Stimulated activated CD4-positive, alpha-beta T cell treated with anti-CD3 and anti-CD28 coated beads, TNF-alpha, amount 100 ng/mL, for 24 hours (primary cell): ENCODE results near the gene TTC34.

Experiments
- DNase-seq, 3 experiments: peaks; one replicate each; pipeline ENCODE4 v3.0.0-alpha.2; 2020; ENCODE audit warnings: low read depth in 3 of 3

Gene TTC34, protein sequence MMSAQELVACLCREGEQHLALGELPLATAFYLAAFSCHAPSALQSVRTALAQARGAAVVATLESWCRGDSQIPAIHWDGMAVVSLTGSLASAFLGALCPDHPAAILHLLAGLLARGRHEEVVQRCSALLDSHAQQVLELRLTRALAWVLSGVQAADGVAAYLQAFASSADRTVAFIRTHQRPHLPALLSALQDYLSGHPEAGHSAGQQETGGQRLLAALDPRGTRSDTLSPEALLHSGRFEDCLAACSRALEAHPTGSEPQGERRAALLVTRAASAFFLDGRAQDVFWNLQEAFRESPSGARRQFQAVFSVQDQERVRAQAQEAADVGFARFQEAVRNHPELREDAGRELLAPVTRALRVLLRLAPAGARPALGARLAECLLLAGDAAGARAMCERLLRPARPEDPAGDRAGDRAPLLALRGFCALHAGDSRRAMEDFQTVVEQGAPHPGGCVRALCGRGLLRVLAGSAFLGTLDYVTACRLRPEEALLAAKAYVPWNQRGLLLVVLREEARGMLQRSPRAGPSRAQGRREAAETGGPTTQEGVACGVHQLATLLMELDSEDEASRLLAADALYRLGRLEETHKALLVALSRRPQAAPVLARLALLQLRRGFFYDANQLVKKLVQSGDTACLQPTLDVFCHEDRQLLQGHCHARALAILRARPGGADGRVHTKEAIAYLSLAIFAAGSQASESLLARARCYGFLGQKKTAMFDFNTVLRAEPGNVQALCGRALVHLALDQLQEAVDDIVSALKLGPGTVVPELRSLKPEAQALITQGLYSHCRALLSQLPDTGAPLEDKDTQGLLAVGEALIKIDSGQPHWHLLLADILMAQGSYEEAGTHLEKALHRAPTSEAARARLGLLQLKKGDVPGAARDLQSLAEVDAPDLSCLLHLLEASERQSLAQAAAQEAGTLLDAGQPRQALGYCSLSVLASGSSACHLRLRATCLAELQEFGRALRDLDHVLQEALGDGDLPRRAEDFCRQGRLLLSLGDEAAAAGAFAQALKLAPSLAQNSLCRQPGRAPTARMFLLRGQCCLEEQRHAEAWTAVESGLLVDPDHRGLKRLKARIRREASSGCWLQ

DNA sequence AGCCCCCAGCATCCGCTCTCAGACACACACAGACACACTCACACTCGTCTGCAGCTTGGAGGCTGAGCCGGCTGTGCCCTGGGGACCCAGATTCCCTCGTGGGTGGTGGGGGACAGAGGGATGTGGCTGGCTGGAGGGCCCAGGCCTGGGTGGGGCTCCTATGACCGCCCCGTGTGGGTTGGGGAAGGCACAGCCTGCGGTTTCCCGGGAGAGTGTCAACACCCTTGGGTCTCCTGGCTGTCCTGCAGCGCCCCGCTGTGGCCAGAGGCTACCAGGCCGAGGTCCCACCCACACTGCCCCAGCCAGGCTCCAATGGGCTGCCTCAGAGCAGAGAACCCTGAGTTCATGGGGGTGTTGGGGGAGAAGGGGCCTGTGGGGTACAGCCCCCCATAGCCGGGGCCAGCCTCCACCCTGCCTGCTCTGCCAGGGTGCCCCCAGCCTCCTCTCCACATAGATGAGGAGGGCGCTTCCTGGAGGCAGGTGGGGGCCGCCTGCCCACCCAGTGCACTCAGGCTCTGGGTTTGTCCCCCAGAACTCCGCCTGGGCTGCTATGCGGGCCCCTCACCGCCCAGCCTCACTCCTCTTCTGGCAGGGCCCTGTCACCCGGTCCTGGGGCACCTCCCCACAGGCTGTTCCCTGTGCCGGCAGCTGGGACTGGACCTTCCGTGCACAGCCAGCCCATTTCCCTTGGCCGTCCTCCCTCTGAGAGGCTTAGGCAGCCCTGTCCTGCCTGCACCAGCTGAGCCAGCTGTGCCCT, at the start of gene TTC34:
TSS of gene TTC34 (minus strand) at position 159 of the 757 bp plus-strand sequence. CDS start 866 bp downstream, outside the sequence.
- peak in 2 of 3 experiments; percentile 3 to 47 for DNase-seq

DNA sequence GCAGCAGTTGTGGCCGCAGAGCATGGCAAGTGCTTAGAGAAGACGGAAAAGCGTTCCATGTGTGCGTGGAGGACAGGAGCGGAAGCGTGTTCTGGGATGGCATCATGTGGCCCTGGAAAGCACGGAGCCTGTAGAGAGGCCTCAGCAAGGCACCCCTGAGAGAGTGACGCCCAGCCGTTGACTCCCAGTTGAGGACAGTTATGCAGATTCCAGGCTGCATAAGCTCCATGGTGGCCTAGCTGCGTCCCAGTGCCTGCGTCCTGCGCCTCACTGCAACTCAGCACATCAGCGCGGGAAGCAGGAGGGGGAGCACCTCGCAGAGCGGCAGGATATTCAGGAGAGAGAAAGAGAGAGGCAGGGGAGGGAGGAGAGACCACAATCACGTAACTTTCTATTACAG, 49.0 kb upstream of the TTC34 start:
- no peak for DNase-seq

DNA sequence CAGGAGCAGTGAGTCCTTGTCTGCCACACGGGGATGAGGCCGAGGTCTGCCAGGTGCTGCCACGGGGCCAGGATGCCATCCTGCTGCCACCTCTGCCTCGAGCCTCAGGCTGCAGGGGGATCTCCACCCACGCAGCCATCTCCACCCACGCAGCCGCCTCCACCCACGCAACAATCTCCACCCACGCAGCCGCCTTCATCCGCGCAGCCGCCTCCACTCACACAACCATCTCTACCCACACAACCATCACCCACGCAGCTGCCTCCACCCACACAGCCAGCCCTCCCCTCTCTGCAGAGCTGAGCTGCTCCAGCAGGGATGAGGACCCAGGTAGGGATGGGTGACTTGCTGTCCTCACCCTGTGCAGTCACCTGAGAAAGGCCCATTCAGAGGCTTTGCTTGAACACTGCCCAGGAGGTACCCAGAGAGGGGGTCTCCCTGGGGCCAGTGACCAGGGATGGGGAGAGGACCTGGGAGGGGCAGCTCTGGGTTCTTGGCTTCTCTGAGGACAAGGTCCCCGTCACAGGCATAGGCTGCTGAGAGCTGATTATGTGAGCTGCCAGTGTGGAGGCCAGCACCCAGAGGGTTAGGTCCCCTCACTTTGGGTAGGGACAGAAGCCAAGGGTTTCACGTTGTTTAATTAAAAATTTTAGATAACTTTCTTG, 46.6 kb upstream of the TTC34 start:
- no peak for DNase-seq

DNA sequence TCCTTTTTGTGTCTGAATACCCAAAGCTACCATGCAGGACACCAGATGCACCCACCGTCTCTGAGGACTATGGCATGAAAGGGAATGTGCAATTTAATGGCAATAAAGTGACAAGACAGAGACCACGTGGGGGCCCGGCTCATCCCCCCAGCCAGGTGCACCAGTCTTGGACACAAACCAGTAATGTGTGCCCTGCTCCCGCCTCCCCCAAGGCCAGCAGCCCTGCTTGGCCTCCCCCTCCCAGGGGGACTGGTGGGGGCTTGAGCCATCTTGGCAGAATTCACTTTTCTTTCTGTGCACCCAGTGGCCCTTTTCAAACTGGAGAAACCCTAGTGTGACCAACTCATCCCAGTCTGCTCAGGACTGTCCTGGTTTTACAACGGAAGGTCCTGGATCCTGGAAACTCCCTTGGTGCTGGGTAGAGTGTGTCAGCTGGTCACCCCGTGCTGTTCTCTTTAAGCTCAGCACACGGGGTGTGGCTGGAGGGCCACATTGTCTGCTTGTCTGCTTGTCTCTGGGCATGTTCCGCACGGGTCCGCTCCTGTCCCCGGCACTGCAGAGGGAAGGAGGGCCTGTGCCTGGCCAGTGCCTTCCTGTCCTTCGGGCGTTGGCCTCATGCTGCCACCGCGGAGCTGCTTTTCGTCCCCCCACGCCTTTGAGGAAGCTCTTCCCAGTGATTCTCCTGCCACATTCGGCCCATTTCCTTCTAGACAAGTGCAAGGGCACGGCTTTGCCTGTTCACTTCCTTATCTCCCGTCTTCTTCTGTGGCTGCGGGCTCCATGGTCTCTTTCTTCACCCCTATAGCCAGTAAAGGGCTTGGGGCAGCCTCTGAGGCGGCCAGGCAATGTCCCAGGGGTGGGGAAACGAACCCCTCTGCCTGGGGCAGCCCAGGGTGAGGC, 45.8 kb upstream of the TTC34 start:
- DNase-seq = no peak

DNA sequence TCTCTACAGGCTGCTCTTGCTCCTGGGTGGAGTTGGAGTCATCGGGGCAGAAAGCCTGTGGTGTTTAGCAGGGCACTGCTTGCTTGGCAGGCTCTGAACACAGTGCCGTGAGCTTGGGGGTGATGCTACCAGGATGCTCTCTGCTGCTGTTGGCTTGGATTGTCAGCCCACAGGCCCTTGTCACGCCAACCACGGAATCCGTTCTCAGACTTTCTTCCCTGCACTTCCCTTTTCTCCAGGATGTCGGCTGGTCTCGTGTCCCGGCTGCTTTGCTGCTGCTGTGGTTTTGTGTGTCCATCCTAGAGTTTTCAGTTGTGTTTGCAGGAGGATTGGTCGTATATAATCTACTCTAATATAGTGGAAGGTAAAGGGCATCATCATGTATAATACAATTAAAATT, 44.4 kb upstream of the TTC34 start:
- DNase-seq = no peak

DNA sequence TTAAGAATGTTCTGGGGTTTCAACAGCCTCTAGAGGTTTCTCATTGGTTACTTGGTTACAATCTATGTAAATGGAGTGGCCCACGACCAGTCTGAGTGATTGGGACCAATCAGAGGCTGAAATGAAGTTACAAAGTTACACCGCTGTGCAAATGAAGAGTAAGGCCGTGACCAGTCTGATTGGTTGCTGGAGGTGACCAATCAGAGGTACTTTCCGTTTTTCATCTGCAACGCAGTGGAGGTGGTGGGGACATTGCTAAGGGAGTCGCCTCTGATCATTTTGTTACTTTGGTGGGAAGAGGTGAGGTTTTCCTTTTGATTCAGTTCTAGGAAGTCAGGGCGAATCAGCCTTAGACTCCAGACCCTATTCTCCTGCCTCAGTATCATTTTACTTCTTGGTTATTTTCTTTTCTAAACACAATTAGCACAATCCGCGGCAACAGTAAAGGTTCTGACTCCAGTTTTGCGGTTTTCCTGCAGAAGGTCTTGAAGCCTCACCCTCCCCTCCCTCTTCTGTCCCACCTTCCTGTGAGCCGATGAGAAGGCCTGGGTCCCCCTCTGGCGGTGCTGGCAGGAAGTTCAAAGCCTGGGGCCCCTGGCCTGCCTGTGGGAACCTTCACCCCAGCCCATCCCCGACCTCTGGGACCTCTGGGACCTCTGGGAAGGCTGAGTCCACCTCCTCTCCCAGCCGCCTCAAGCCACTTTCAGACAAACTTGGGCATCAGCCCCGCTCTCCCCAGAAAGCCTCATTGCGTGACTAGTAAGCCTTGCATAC, 38.7 kb upstream of the TTC34 start:
- DNase-seq = peak; percentile 25 to 54 (median 30)

DNA sequence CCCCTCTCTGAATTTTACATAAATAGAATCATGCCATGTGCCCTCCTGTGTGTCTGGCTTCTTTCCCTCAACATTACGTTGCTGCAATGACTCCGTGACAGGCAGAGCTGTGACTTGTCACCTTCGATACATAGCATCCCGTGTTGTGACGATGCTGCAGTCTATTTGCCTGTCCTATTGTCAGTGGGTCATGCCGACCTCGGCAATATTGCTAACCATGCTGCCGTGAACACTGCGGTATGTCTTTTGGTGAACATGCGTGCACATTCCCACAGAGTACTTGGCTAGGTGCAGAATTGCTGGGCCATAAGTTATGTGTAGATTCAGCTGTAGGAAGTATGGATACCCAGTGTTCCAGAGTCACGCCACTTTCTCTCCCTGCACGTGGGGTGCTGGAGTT, 36.3 kb upstream of the TTC34 start:
- no peak for DNase-seq

DNA sequence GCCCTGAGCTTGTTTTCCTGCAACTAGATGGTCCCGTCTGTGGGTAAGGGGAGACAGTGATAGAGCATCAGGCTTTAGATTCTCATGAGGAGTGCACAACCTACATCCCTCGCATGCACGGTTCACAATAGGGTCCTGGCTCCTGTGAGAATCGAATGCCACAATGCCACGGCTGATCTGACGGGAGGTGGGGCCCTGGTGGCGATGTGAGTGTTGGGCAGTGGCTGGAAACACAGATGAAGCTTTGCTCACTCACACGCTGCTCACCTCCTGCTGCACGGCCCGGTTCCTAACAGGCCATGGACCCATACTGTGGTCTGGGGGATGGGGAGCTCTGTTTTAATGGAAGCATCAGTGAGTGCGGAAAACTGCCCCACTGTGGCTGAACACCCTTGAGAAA, 35.8 kb upstream of the TTC34 start:
- no peak for DNase-seq

DNA sequence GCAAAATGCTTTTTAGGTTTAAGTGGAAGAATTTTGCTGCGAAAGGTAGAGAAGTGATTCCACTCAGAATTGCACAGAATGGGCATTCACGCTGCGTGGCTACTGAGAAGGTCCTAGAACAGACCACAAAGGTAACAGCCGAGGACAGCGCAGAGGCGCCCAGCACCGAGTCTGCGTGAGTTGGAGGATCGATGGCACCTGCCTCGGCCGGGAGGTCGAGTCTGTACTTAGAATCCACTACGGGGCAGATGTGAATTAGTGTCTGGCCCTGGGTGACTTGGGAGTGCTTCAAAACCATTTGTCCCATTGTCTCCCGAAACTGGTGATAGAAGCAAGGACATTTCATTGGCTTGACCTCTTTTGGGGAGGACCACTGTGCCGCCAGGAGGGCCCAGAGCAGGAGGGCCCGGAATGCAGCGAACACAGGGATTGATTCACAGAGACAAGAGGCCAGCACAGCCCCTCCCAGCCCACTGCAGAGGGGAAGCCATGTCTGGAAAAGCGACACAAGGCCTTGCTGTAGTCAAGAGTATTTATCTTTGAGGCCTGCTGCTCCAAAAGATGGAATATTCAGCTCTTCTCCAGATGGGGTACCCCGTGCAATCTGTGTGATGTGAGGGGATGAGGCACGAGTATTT, 35.0 kb upstream of the TTC34 start:
- no peak for DNase-seq

DNA sequence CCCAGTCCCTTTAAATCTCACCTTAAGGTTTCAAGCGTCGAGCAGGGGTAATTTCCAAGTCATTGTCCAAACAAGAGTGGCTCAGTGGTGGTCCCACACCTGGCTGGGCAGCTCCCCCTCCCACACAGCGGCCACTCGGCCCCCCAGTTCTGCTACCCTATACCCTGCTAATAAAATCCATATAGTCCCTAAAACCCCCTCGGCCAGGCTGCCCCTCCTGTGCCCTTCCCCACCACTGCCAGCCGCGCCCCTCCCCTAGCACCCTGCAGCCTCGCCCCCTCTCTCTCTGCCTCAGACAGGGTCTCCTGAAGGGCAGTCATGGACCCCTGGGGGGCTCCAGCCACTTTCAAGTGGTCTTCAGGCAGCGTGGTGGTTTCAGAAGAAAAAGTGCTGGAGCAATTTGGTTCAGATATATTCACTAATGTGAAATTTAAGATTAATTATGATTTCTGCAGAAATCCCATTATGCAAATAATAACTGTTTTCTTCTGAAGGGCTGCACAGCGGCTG, 34.2 kb upstream of the TTC34 start:
- no peak for DNase-seq

DNA sequence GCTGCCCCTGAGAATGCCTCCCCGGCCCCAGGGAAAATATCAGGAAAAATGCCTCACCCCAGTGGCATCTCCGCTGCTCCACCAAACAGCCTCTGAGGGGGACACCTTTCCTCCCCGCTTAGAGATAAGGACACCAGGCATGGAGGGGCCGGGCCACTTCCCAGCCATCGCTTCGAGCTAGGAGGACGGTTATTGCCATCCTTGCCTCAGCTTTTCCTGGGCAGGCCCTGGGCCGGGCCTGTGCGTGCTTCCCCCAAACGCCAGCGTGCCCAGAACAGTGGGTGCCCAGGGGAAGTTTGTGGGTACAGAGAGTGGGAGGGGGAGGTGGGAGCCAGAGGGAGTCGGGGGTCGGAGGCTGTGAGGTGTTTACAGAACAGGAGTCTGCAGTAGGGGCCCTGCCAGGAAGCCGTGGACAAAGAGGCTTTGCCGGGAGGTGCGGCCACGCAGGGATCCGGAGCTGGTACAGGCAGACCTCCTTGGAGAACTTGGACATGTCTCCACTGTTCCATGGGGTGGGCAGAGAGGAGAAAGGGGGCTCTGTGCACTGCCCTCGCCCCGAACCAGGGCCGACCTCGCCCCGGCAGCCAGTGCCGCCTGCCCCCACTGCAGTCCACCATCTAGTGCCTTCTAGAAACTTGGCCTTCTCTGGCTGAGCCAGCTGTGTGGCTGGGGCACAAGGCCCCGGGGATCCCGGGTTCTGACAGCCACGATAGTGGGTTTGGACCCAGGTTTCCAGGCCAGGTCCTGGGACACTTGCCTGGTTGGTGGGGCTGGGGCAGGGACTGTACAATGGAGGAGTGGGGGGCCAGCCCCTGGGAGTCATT, 33.5 kb upstream of the TTC34 start:
- no peak for DNase-seq

DNA sequence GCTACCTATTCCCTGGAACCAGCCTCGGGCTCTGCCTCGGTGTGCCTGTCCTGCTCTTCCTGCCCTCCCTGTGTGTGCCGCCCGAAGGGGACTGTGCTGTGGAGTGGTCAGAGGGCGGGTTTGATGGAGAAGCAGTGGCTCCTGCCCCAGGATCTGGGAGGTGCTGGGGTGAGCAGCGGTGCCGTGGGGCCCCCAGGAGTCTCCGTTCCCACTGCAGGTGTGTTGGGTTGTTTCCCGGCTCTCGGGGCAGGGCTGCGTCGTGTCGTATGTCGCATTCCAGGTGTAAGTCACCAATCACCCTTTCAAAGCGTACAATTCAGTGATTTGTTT, 32.6 kb upstream of the TTC34 start:
- DNase-seq = no peak

DNA sequence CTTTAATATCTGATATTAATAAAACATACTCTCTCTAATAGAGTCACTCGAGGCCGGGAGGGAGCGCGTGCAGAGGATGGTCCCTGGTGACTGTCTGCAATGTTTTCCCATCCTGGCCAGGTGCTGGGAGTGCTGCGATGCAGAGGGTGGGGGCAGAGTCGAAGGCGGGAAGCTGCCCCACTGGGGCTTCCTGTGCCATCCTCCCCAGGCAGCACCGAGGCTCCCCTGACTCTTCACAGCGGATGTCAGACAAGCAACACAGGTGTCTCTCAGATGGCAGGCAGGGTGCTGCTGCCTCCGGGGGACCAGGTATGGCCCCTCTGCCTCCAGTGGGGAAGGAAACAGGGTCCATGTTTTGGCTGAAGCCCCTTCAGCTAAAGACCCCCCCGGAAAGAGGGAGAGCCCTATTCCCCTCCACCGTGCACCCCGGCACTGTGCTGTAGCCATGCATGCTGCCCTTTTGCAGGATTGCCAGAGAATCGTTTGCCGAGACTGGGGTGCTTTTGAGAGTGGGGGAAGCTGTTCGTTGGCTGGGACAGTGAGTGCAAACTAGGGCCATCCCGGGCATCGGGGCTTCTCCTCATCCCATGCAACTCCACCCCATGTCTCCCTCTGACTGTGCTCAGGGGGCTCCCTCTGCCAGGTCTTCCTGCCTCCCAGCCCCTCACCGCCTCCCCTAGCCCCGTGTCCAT, 32.1 kb upstream of the TTC34 start:
- DNase-seq = no peak

DNA sequence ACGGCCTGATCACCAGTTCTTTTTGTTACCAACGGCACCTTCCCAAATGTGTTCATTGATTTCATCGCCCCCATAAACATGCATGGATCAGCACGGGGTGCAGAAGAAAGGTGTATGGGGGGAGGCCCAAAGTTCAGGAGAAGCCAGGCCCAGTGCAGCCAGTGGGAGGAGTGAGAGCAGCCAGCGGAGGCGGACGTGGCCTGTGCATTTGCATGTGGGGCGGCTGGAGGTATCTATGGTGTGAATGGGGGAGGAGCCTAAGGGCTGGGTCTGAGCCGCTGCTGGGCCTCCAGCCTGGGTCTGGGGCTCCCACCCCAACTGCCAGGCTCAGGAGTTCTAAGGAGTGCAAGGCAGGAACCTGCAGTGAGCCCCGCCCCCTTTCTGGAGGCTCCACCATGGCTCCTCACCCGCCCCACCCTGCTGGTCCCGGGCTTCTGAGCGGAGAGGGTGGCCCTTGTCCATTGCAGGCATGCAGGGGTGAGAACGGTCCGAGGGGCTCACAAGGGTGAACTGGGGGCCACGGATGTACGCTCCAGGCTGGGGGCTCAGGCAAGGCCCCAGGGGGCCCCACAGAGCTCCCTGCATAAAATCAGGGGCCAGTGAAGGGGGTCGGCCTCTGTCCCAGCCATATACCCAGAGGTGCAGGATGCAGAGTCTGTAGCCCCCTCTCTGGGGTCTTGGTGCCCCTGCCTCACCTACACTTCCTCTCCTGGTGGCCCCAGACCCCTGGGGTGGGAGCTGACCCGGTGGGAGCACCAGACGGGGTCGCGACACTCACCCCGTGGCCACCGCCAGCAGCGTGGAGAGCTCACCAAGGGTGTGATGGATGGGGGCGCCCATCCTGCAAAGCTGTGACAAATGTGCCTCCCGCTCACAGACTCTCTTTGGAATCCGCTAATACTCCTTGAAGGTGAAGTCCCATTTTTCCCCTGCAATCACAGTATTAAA, 31.3 kb upstream of the TTC34 start:
- no peak for DNase-seq

DNA sequence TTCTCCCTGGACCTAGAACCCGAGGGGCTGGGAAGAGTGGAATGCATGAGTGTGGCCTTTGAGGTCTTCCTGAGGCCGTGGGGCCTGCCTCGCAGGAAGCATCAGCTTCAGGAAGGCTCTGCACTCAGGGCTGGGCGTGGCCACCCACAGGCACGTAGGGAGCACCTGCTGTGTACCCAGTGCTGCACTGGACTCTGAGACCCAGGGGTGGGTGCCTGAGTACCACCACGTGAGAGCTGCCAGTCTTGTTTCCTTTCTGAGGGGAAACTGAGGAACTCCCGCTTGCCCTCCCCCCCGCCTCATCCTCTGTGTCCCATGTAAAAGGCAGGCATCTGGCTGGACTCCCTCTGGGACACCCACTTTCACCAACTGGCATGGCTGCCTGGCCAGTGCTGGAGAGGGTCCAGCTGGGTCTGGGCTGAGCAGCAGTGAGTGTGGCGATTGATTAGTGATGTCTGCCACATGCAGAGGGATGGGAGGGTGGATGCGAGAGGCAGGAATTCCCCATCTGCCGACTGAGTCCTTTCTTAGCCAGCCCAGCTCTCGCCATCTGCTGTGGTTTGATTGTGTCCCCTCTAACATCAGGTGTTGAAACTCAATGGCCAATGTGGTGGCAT, 30.2 kb upstream of the TTC34 start:
- DNase-seq = no peak
